Stimulated activated CD8-positive, alpha-beta memory T cell treated with anti-CD3 and anti-CD28 coated beads, Interleukin-4, amount 100 ng/mL, for 1 hour (primary cell): ENCODE results near the gene SLC9A5.
A peak's percentile ranks its signal among the peaks of the same experiment; 100 is the strongest.

Source experiments
- DNase-seq, 2 donors: peaks; one replicate each; pipeline ENCODE4 v3.0.0-alpha.2; 2020; ENCODE audit warnings: low read depth in 2 of 2, low spot score in 1 of 2

SLC9A5 gene

GRCh38 chr16:67255553-67256221 lies 6.9 kb downstream of the SLC9A5 start:
- no peak for DNase-seq

- DNase-seq, result no peak
Measured at GRCh38 chr16:67256701-67257230, 8.0 kb downstream of the SLC9A5 start.

- DNase-seq, result no peak
Measured at GRCh38 chr16:67257486-67258160, 8.8 kb downstream of the SLC9A5 start.

GRCh38 chr16:67258161-67258835 lies 9.5 kb downstream of the SLC9A5 start:
- no peak for DNase-seq

GRCh38 chr16:67259705-67260104 lies 10.9 kb downstream of the SLC9A5 start:
- DNase-seq, result no peak

GRCh38 chr16:67260426-67261063 lies 11.8 kb downstream of the SLC9A5 start:
- no peak for DNase-seq

GRCh38 chr16:67263201-67263600 lies 14.4 kb downstream of the SLC9A5 start:
- no peak for DNase-seq

- no peak for DNase-seq
Measured at GRCh38 chr16:67264277-67264676, 15.5 kb downstream of the SLC9A5 start.

GRCh38 chr16:67264866-67265265 lies 16.1 kb downstream of the SLC9A5 start:
- DNase-seq, result no peak

GRCh38 chr16:67265834-67266233 lies 17.1 kb downstream of the SLC9A5 start:
- no peak for DNase-seq

- DNase-seq, result no peak
Measured at GRCh38 chr16:67268136-67268579, 19.4 kb downstream of the SLC9A5 start.

GRCh38 chr16:67269766-67270165 lies 21.0 kb downstream of the SLC9A5 start:
- DNase-seq, result no peak

- DNase-seq, result no peak
Measured at GRCh38 chr16:67270931-67271338, 22.2 kb downstream of the SLC9A5 start.

- DNase-seq, result no peak
Measured at GRCh38 chr16:67271446-67271845, 22.7 kb downstream of the SLC9A5 start.

- DNase-seq, result no peak
Measured at GRCh38 chr16:67275321-67275720, 26.5 kb downstream of the SLC9A5 start.

- no peak for DNase-seq
Measured at GRCh38 chr16:67277294-67277998, 28.7 kb downstream of the SLC9A5 start.

- no peak for DNase-seq
Measured at GRCh38 chr16:67277999-67278772, 29.4 kb downstream of the SLC9A5 start.

- DNase-seq, result peak in 1 of 2 donors; percentile 3
Measured at GRCh38 chr16:67278773-67279295, 30.1 kb downstream of the SLC9A5 start.

GRCh38 chr16:67279296-67280089 lies 30.7 kb downstream of the SLC9A5 start, which contains the start of gene PLEKHG4:
TSS of gene PLEKHG4 (plus strand) at chr16:67279532. CDS start at chr16:67280045, 513 bp downstream.
- DNase-seq, result peak; percentile 35 to 67
